Measurements from ENCODE around the gene SULT2B1.
"Not testable (repeated sequence)": the region's sequence is repeated elsewhere in the genome, so short reads cannot be mapped to it uniquely, and the experiment has no call there.

SULT2B1 gene

GRCh38 chr19:48561412-48561811 is 9.4 kb downstream of the SULT2B1 start:
- no peak for DNase-seq

DNA sequence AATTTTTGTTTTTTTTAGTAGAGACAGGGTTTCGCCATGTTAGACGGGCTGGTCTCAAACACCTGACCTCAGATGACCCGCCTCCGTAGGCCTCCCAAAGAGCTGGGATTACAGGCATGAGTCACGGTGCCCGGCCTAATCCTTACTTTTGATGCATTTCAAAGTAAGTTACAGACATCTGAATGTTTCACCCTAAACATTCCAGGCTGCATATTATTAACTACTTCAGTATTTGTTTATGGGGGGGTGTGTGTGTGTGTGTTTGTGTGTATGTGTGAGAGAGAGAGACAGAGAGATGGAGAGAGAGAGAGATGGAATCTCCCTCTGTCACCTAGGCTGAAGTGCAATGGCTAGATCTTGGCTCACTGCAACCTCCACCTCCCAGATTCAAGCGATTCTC is 13.1 kb downstream of the SULT2B1 start:
- DNase-seq = no peak

- DNase-seq = no peak
These were observed 16.4 kb downstream of the SULT2B1 start for GRCh38 chr19:48568345-48568886.

DNA sequence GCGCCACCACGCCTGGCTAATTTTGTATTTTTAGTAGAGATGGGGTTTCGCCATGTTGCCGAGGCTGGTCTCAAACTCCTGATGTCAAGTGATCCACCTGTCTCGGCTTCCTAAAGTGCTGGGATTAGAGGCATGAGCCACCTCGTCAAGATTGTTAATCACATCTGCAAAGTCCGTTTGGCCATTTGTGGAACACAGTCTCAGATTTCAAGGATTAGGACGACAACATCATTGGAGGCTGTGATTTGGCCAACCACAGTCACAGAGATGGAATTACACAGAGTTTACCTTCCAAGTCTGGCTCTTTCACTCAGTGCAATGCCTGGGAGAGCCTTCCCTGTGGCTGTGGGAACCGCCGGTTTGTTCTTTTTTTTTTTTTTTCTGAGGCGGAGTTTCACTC is 17.8 kb downstream of the SULT2B1 start:
- no peak for DNase-seq

DNA sequence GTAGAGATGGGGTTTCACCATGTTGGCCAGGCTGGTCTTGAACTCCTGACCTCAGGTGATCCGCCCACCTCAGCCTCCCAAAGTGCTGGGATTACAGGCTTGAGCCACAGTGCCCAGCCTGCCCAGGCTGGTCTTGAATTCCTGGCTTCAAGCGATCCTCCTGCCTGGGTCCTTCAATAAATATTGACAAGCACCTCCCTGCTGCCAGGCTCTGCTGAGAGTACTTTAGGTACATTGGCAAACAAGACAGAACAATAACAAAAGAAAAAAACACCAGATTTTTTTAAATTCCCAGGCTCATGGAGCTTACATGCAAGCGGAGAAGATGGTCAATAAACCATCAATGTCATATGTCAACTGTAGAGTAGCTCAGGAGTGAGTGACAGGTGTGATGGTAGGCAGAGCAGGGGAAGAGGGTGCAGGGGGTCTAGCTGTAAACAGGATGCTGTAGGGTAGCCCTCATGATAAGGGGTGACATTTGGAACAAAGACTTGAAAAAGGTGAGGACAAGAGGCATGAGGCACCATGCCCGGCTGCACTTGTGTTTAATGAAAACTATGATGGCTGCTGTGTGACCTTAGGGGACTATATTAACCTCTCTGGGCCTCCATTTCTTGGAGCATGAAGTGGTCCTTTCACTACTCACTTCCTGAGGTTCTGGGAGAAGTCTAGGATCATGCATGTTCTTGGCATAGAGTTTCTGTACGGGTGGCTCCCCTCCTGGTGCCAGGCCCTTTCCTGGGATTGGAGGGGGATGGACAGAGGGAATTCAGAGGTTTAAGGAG is 19.6 kb downstream of the SULT2B1 start:
- DNase-seq = no peak

- no peak for DNase-seq
These were observed 21.2 kb downstream of the SULT2B1 start for GRCh38 chr19:48573163-48573505.

DNA sequence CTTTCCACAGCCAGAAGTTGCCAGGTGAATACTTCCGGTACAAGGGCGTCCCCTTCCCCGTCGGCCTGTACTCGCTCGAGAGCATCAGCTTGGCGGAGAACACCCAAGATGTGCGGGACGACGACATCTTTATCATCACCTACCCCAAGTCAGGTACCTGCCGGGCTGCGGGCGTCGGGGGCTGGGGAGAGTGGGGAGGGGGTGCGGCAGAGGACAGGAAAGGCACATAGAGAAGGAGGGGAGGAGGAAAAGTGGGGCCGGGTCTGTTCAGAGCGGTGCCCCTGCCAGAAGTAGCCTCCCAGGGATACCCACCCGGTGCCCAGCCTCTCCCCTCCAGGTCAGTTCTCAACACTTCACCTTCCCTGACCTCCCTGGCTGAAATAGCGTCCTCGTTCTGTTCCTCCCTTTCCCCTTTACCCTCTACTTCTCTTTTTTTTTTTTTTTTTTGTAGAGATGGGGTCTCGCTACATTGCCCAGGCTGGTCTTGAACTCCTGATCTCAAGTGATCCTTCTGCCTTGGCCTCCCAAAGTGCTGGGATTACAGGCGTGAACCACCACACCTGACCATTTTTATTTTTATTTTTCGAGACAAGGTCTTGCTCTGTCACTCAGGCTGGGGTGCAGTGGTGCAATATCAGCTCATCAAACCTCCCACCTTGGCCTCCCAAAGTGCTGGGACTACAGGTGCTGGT is 24.1 kb downstream of the SULT2B1 start:
- no peak for DNase-seq

DNA sequence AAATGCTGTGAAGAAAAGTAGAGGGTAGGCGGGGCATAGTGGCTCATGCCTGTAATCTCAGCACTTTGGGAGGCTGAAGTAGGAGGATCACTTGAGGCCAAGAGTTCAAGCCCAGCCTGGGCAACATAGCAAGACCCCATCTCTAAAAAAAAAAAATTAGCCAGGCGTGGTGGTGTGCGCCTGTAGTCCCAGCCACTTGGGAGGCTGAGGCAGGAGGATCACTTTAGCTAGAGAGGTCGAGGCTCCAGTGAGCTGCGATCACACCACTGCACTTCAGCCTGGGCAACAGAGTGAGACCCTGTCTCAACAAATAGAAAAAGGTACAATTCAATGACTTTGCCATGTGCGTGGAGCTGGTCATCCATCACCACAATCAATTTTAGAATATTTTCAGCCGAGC is 25.9 kb downstream of the SULT2B1 start:
- not testable (repeated sequence) for DNase-seq

- no peak for DNase-seq
These were observed 26.9 kb downstream of the SULT2B1 start for GRCh38 chr19:48578891-48579290.

GRCh38 chr19:48582168-48582567 is 30.2 kb downstream of the SULT2B1 start:
- DNase-seq = no peak

- no peak for DNase-seq
These were observed 35.4 kb downstream of the SULT2B1 start for GRCh38 chr19:48587387-48587786.

- peak; percentile 91 for DNase-seq
These were observed 36.9 kb downstream of the SULT2B1 start for GRCh38 chr19:48588670-48589401.

DNA sequence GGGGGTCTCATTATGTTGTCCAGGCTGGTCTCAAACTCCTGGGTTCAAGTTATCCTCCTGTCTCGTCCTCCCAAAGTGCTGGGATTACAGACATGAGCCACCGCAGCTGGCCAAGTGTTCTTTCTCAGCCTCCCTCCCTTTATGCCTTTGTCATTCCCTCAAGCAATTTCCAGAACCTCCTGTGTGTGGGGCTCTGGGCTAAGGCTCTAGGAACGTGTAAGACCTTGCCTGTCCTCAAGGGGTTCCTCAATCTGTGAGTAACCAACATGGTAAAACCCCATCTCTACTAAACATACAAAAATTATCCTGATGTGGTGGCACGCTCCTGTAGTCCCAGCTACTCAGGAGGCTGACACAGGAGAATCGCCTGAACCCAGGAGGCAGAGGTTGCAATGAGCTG is 39.0 kb downstream of the SULT2B1 start:
- no peak for DNase-seq

- no peak for DNase-seq
These were observed 43.2 kb downstream of the SULT2B1 start for GRCh38 chr19:48595171-48595570.

DNA sequence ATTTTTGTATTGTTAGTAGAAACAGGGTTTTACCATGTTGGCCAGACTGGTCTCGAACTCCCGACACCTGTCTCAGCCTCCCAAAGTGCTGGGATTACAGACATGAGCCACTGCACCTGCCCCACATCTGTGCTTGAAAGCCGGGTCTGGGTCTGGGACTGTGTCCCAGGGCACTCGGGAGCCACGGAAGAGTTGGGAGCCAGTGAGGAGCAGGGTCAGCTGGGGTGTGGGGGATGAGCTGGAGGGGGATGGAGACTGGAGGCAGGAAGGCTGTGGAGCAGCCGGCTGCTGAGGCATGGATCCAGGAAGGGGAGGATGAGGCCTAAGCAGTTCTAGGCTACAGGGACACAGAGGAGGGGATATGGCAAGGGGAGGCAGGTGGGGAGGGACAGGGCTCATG is 43.9 kb downstream of the SULT2B1 start:
- no peak for DNase-seq

DNA sequence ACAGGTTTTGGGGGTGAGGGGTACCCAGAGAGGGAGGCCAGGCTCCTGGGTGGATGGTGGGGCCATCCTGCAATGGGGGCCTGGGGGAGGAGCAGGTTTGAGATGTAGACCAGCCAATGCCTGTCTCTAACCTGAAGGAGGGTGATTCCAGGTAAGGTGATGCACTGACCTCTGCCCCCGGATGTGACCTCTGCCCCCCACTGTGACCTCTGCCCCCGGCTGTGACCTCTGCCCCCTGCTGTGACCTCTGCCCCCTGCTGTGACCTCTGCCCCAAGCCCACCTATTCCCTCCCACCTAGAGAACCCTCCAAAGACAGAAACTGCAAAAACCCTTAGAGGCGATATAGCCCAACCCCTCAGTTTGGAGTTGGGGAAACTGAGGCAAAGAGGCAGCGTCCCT is 44.3 kb downstream of the SULT2B1 start:
- no peak for DNase-seq

GRCh38 chr19:48596679-48597465 is 44.9 kb downstream of the SULT2B1 start:
- peak; percentile 51 for DNase-seq

GRCh38 chr19:48598996-48599700 is 47.2 kb downstream of the SULT2B1 start:
- no peak for DNase-seq

GRCh38 chr19:48600679-48601417 is 48.9 kb downstream of the SULT2B1 start:
- no peak for DNase-seq

DNA sequence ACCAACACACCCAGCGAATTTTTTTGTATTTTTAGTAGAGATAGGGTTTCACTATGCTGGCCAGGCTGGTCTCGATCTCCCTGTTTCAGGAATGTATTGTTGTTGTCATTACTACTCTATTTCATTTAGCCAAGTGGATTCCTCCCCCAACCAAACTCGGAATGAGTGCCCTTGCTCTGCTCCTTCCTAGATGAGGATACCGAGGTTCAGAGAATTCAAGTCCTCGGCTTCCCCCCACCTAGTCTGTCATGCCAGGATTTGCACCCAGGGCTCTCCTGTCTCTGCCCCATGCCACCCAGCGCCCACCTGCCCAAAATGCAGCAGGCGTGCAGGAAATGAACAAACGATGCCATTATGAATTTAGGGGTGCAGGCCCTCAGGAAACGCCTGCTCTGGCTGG is 51.0 kb downstream of the SULT2B1 start:
- DNase-seq = no peak

GRCh38 chr19:48603449-48603848 is 51.5 kb downstream of the SULT2B1 start:
- no peak for DNase-seq

All from activated CD4-positive, alpha-beta T cell treated with anti-CD3 and anti-CD28 coated beads, Interleukin-2, amount 50 U/mL, for 1 hour (primary cell).